Neuronal stem cell (in vitro differentiated cells): ENCODE results near the gene POLN.

Experiments used
- DNase-seq: peaks from one replicate; pipeline ENCODE4 v3.0.0-alpha.2; 2013; ENCODE audit warnings: low spot score
- H2AFZ ChIP-seq: one replicate; pipeline ENCODE4 v1.6.1; 2013; ENCODE audit warnings: mild to moderate bottlenecking, low read length, inconsistent platforms
- H2AK5ac ChIP-seq: 2 replicates; pipeline ENCODE4 v1.6.1; 2013; ENCODE audit warnings: low read depth, mild to moderate bottlenecking, inconsistent platforms, low read length, moderate library complexity, mixed read lengths
- H2BK120ac ChIP-seq: 2 replicates; pipeline ENCODE4 v1.6.1; 2013; ENCODE audit warnings: low read depth, mild to moderate bottlenecking, inconsistent platforms, low read length, moderate library complexity, mixed read lengths
- H2BK12ac ChIP-seq: one replicate; pipeline ENCODE4 v1.6.1; 2013; ENCODE audit warnings: low read length, inconsistent platforms
- H2BK15ac ChIP-seq: 2 replicates; pipeline ENCODE4 v1.6.1; 2013; ENCODE audit warnings: mild to moderate bottlenecking, low read length, inconsistent platforms, mixed read lengths
- H2BK5ac ChIP-seq: one replicate; pipeline ENCODE4 v1.6.1; 2013; ENCODE audit warnings: inconsistent platforms, mild to moderate bottlenecking, low read length, moderate library complexity
- H3K14ac ChIP-seq: one replicate; pipeline ENCODE4 v1.6.1; 2013; ENCODE audit warnings: low read length, inconsistent platforms
- H3K18ac ChIP-seq: 2 replicates; pipeline ENCODE4 v1.6.1; 2013; ENCODE audit warnings: low read length, inconsistent platforms
- H3K23ac ChIP-seq: 2 replicates; pipeline ENCODE4 v1.6.1; 2013; ENCODE audit warnings: low read depth, mild to moderate bottlenecking, mixed read lengths, low read length, inconsistent platforms; ENCODE audit not compliant: poor library complexity
- H3K27ac ChIP-seq: replicated peaks from 3 replicates; pipeline ENCODE4 v1.5.1; 2013; ENCODE audit warnings: low read length, inconsistent platforms
- H3K27me3 ChIP-seq, 3 experiments: 2 replicates each; pipeline ENCODE4 v1.6.1; 2013; ENCODE audit warnings: low read length in 3 of 3, mild to moderate bottlenecking in 2 of 3, inconsistent platforms in 1 of 3, low read depth in 1 of 3, mixed read lengths in 1 of 3, moderate library complexity in 1 of 3; ENCODE audit not compliant: control insufficient read depth in 3 of 3, insufficient read depth in 3 of 3
- H3K36me3 ChIP-seq, 2 donors: replicated peaks in 1 of 2; 2 replicates each; pipeline ENCODE4 v1.6.1; 2013; ENCODE audit warnings: low read length in 2 of 2; ENCODE audit not compliant: control insufficient read depth in 2 of 2, insufficient read depth in 2 of 2
- H3K4ac ChIP-seq: 2 replicates; pipeline ENCODE4 v1.6.1; 2013; ENCODE audit warnings: inconsistent platforms, mild to moderate bottlenecking, low read length, moderate library complexity
- H3K4me1 ChIP-seq, 2 donors: 1 replicate in 1 of 2; 2 replicates in 1 of 2; pipeline ENCODE4 v1.6.1; 2013; ENCODE audit warnings: low read length in 2 of 2, low read depth in 1 of 2; ENCODE audit not compliant: control insufficient read depth in 2 of 2, insufficient read depth in 1 of 2
- H3K4me2 ChIP-seq: one replicate; pipeline ENCODE4 v1.6.1; 2013; ENCODE audit warnings: mild to moderate bottlenecking, low read length, inconsistent platforms; ENCODE audit not compliant: insufficient read depth, poor library complexity, severe bottlenecking
- H3K4me3 ChIP-seq, 2 donors: 2 replicates each; pipeline ENCODE4 v1.5.1; 2013; ENCODE audit warnings: low read length in 2 of 2, mild to moderate bottlenecking in 2 of 2, inconsistent platforms in 1 of 2, moderate library complexity in 1 of 2
- H3K79me1 ChIP-seq: one replicate; pipeline ENCODE4 v1.6.1; 2013; ENCODE audit warnings: low read depth, mild to moderate bottlenecking, inconsistent platforms, low read length, moderate library complexity
- H3K9ac ChIP-seq: one replicate; pipeline ENCODE4 v1.6.1; 2013; ENCODE audit warnings: mild to moderate bottlenecking, low read depth, low read length, inconsistent platforms; ENCODE audit not compliant: poor library complexity
- H3K9me3 ChIP-seq, 2 donors: replicated peaks in 1 of 2; 2 replicates each; pipeline versions ENCODE3 to v1.6.1; 2013; ENCODE audit warnings: low read length in 2 of 2, mild to moderate bottlenecking in 2 of 2, inconsistent platforms in 1 of 2, low read depth in 1 of 2, mixed read lengths in 1 of 2, moderate library complexity in 1 of 2; ENCODE audit not compliant: control insufficient read depth in 2 of 2, insufficient read depth in 1 of 2
- H4K8ac ChIP-seq: one replicate; pipeline ENCODE4 v1.6.1; 2013; ENCODE audit warnings: low read depth, mild to moderate bottlenecking, inconsistent platforms, low read length, moderate library complexity
- H4K91ac ChIP-seq: one replicate; pipeline ENCODE4 v1.6.1; 2013; ENCODE audit warnings: low read length, low read depth, mild to moderate bottlenecking, inconsistent platforms; ENCODE audit not compliant: poor library complexity
- WGBS, 2 donors: extraction: QIAGEN DNeasy Blood & Tissue Kit; methylation state at CpG; one replicate each; pipeline ENCODE4 v1.1.7; 2013; ENCODE audit warnings: missing lambda C conversion rate in 2 of 2, mixed read lengths in 1 of 2; ENCODE audit not compliant: insufficient read length in 2 of 2, insufficient replicate concordance in 1 of 2; ENCODE audit errors: extremely low coverage in 2 of 2; 5-methylcytosine and 5-hydroxymethylcytosine counted together

Gene POLN

DNA sequence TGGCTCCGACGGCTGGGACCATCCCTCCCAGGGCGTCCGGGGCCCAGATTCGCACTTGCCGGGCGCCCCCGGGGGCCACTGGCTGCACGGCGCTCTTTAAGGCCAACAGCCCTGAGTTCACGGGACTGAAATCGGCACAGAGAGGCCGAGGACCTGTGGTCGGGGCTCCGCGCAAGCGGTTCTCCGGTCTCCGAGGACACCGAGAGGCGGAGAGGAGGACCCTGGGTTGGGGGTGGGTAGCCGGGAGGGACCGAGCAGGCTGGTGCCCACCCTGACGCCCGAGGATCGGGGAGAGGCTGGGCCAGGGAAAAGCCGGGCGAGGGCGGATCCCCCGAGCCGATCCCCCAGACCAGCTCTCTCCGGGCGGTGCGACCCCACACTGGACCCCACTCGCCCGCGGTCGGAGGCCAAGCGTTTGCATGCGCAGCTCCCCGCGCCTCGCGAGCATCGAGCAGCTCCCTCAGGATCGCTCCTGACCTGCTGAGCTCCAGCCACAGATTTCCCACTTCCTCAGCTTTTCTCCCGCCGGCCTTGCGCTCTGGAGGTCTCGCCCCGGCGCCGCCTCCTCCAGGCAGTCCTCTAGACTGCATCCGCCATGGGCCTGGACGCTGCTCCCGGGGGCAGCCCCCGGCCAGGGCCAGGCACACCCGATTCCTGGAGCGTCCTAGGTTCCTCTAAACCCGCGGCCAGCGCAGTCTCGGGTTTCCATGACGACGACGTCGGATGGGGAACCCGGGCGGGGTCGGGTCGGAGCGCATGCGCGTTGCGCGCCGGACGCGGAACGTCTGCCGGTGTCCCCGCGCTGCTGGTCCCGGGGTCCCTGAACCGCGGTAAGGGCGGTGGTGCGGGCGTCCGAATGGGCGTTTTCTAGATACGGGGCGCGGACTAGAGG, 200.4 kb downstream of the POLN start:
- Histone ChIP-seq H4K8ac (no peak overlapping the region), H3K36me3 (peaks cover 0 to 17% of the 10 kb centered on the region in 2 donors), H3K18ac (peak overlapping the region; percentile 94), H2AFZ (peak overlapping the region; percentile 93), H3K79me1 (peaks cover 7% of the 10 kb centered on the region), H3K14ac (peak overlapping the region; percentile 56), H3K9me3 (peaks cover 0 to 8% of the 10 kb centered on the region in 2 donors), H2BK120ac (no peak overlapping the region), H4K91ac (no peak overlapping the region), H3K9ac (peak overlapping the region; percentile 44), H3K4me3 (peak overlapping the region; percentile 61 to 90), H2BK15ac (peak overlapping the region; percentile 67), H3K4me2 (peak overlapping the region; percentile 89), H2BK5ac (peak overlapping the region; percentile 53), H3K27me3 (peaks cover 12 to 28% (median 18%) of the 10 kb centered on the region in 3 experiments), H2AK5ac (peak overlapping the region; percentile 46), H3K4me1 (peaks cover 2 to 5% of the 10 kb centered on the region in 2 donors), H3K4ac (no peak overlapping the region), H2BK12ac (peak overlapping the region; percentile 41), H3K23ac (no peak overlapping the region), H3K27ac (no peak overlapping the region)
- peak; percentile 92 for DNase-seq
- no CpG with 5 or more reads among the region's 94 CpGs for WGBS, 2 donors

DNA sequence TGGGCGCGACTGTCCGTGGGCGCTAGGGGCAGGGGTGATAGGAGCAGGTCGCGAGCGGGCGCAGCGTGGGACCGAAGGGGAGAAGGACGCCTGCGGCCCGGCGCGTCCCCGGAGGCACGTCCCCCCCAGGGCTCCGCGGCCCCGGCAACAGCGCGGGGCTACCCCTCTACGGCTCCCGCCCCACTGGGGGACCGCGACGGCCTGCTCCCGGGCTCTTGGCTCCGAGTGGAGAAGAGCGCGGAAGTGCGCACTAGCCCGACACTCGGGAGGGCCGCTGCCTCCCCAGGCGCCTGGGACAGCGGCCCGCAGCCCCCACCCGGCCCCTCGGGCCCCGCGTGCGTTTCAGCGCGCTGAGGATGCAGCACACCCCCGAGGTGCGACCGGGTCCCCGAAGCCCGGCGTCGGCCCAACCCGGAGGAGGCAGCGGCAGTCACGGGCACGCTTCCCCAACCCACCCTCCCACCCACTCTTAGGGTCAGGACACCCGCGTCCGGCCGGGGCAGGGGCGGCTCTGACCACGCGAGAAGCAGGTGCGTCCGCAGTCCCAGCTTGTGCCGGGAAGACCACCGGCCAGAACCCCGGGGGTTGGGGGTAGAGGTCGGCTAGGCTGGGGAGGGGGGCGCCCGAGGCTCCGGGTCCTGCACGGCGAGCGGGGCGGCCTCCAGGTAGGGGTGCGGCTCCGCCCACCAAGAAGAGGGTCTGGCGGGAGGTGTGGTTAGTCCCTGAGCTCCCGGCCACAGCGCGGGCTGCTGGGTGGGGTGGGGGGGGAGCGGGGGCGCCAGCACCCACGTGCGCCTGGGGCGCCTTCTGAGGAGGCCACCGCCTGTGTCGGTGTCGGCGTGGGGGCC, 201.3 kb downstream of the POLN start:
- H3K9me3 ChIP-seq: peaks cover 0 to 12% of the 10 kb centered on the region in 2 donors
- H3K14ac ChIP-seq: no peak overlapping the region
- peaks cover 0 to 17% of the 10 kb centered on the region in 2 donors for H3K36me3 ChIP-seq
- H2AK5ac ChIP-seq: peak overlapping the region; percentile 46
- peaks cover 2 to 5% of the 10 kb centered on the region in 2 donors for H3K4me1 ChIP-seq
- peak overlapping the region; percentile 67 for H2BK15ac ChIP-seq
- H2AFZ ChIP-seq: peak overlapping the region; percentile 93
- no peak overlapping the region for H2BK120ac ChIP-seq
- no peak for DNase-seq
- H3K18ac ChIP-seq: peak overlapping the region; percentile 59
- H4K8ac ChIP-seq: no peak overlapping the region
- peak overlapping the region; percentile 89 for H3K4me2 ChIP-seq
- peak overlapping the region; percentile 34 for H3K23ac ChIP-seq
- no peak overlapping the region for H3K9ac ChIP-seq
- peaks cover 5% of the 10 kb centered on the region for H3K79me1 ChIP-seq
- peak overlapping the region; percentile 61 to 90 for H3K4me3 ChIP-seq
- no peak overlapping the region for H3K27ac ChIP-seq
- peak overlapping the region; percentile 53 for H2BK5ac ChIP-seq
- peaks cover 12 to 28% (median 18%) of the 10 kb centered on the region in 3 experiments for H3K27me3 ChIP-seq
- H2BK12ac ChIP-seq: no peak overlapping the region
- no peak overlapping the region for H3K4ac ChIP-seq
- H4K91ac ChIP-seq: no peak overlapping the region
- WGBS, 2 donors: no CpG with 5 or more reads among the region's 91 CpGs

DNA sequence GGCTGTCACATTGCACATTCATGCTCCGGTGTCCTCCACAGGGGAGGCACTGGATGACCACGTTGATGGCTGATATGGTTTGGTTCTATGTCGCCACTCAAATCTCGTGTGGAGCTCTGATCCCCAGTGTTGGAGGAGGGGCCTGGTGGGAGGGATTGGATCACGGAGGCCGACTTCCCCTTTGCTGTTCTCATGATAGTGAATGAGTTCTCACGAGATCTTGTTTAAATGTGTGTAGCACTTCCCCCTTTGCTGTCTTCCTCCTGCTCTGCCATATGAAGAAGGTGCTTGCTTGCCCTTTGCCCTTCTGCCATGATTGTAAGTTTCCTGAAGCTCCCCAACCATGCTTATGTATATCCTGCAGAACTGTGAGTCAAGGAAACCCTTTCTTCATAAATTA, 205.1 kb downstream of the POLN start:
- Histone ChIP-seq H3K4me1 (no peaks in the 10 kb centered on the region), H2BK12ac (no peak overlapping the region), H3K36me3 (no peaks in the 10 kb centered on the region), H2AK5ac (no peak overlapping the region), H3K27me3 (peaks cover 12 to 23% (median 18%) of the 10 kb centered on the region in 3 experiments), H3K4ac (no peak overlapping the region), H3K18ac (no peak overlapping the region), H3K27ac (no peak overlapping the region), H3K79me1 (no peaks in the 10 kb centered on the region), H3K4me3 (no peak overlapping the region), H2BK5ac (no peak overlapping the region), H3K23ac (no peak overlapping the region), H3K9ac (no peak overlapping the region), H2BK120ac (no peak overlapping the region), H4K8ac (no peak overlapping the region), H3K9me3 (peaks cover 0 to 5% of the 10 kb centered on the region in 2 donors), H2BK15ac (no peak overlapping the region), H2AFZ (peak overlapping the region; percentile 13), H3K14ac (no peak overlapping the region), H3K4me2 (no peak overlapping the region), H4K91ac (no peak overlapping the region)
- WGBS, 2 donors: no CpG with 5 or more reads among the region's 7 CpGs
- no peak for DNase-seq
